ENCODE data around the gene TRIM2.
"Not testable (repeated sequence)": the region's sequence is repeated elsewhere in the genome, so short reads cannot be mapped to it uniquely, and the experiment has no call there.

Gene TRIM2

GRCh38 chr4:153186046-153186728 lies 18.1 kb upstream of the TRIM2 start:
- Histone ChIP-seq H4K20me1 (no peaks in the 10 kb centered on the region), H3K9me3 (no peaks in the 10 kb centered on the region), H3K27me3 (no peaks in the 10 kb centered on the region), H3K4me3 (no peak overlapping the region), H3K4me1 (peaks cover 10% of the 10 kb centered on the region; the same call in 1 of the 2 replicates), H3K9ac (no peak overlapping the region), H3K27ac (no peak overlapping the region), H3K4me2 (no peak overlapping the region), H3K36me3 (no peaks in the 10 kb centered on the region)
- no peak for TF ChIP-seq Cebpa-rat (IDR thresholded peaks at IDR 0.05)

- Histone ChIP-seq H3K4me1 (no peaks in the 10 kb centered on the region), H3K27me3 (no peaks in the 10 kb centered on the region), H3K4me2 (no peak overlapping the region), H4K20me1 (no peaks in the 10 kb centered on the region), H3K36me3 (no peaks in the 10 kb centered on the region), H3K4me3 (no peak overlapping the region), H3K27ac (no peak overlapping the region), H3K9ac (no peak overlapping the region), H3K9me3 (no peaks in the 10 kb centered on the region)
- TF ChIP-seq Cebpa-rat (IDR thresholded peaks at IDR 0.05), result no peak
Observed at GRCh38 chr4:153189016-153189801, 15.0 kb upstream of the TRIM2 start.

GRCh38 chr4:153191795-153192363 lies 12.4 kb upstream of the TRIM2 start:
- no peak for TF ChIP-seq Cebpa-rat (IDR thresholded peaks at IDR 0.05)
- H4K20me1 ChIP-seq, result no peaks in the 10 kb centered on the region
- no peaks in the 10 kb centered on the region for H3K27me3 ChIP-seq
- H3K4me2 ChIP-seq, result no peak overlapping the region
- no peak overlapping the region for H3K27ac ChIP-seq
- H3K36me3 ChIP-seq, result no peaks in the 10 kb centered on the region
- H3K4me3 ChIP-seq, result no peak overlapping the region
- no peaks in the 10 kb centered on the region for H3K9me3 ChIP-seq
- H3K4me1 ChIP-seq, result no peaks in the 10 kb centered on the region
- H3K9ac ChIP-seq, result no peak overlapping the region

GRCh38 chr4:153197301-153197700 lies 6.9 kb upstream of the TRIM2 start:
- H3K9ac ChIP-seq, result no peak overlapping the region
- H3K27me3 ChIP-seq, result no peaks in the 10 kb centered on the region
- H3K4me1 ChIP-seq, result no peaks in the 10 kb centered on the region
- H4K20me1 ChIP-seq, result no peaks in the 10 kb centered on the region
- no peak overlapping the region for H3K4me2 ChIP-seq
- H3K9me3 ChIP-seq, result no peaks in the 10 kb centered on the region
- H3K27ac ChIP-seq, result no peak overlapping the region
- no peak for TF ChIP-seq Cebpa-rat (IDR thresholded peaks at IDR 0.05)
- no peaks in the 10 kb centered on the region for H3K36me3 ChIP-seq
- H3K4me3 ChIP-seq, result no peak overlapping the region

- H3K9me3 ChIP-seq, result no peaks in the 10 kb centered on the region
- H4K20me1 ChIP-seq, result no peaks in the 10 kb centered on the region
- no peak overlapping the region for H3K27ac ChIP-seq
- H3K4me2 ChIP-seq, result no peak overlapping the region
- no peak overlapping the region for H3K4me3 ChIP-seq
- H3K36me3 ChIP-seq, result no peaks in the 10 kb centered on the region
- H3K9ac ChIP-seq, result no peak overlapping the region
- H3K27me3 ChIP-seq, result no peaks in the 10 kb centered on the region
- no peak for TF ChIP-seq Cebpa-rat (IDR thresholded peaks at IDR 0.05)
- H3K4me1 ChIP-seq, result no peaks in the 10 kb centered on the region
Observed at GRCh38 chr4:153198719-153199118, 5.5 kb upstream of the TRIM2 start.

GRCh38 chr4:153203746-153204145 lies 497 bp upstream of the TRIM2 start:
- H3K4me1 ChIP-seq, result peaks cover 13% of the 10 kb centered on the region
- not testable (repeated sequence) for H4K20me1 ChIP-seq, H3K9ac ChIP-seq, H3K36me3 ChIP-seq, H3K4me2 ChIP-seq, H3K27me3 ChIP-seq, H3K4me3 ChIP-seq, H3K9me3 ChIP-seq, H3K27ac ChIP-seq

- H3K4me1 ChIP-seq, result peaks cover 14% of the 10 kb centered on the region
- H3K27ac ChIP-seq, result no peak overlapping the region
- no peak overlapping the region for H3K4me3 ChIP-seq
- H3K27me3 ChIP-seq, result no peaks in the 10 kb centered on the region
- no peaks in the 10 kb centered on the region for H3K9me3 ChIP-seq
- no peaks in the 10 kb centered on the region for H4K20me1 ChIP-seq
- no peaks in the 10 kb centered on the region for H3K36me3 ChIP-seq
- H3K9ac ChIP-seq, result no peak overlapping the region
- no peak for TF ChIP-seq Cebpa-rat (IDR thresholded peaks at IDR 0.05)
- peak overlapping the region; percentile 50 for H3K4me2 ChIP-seq
Observed at GRCh38 chr4:153204728-153205648, 745 bp downstream of the TRIM2 start.

GRCh38 chr4:153205757-153206156 lies 1.5 kb downstream of the TRIM2 start:
- H3K9me3 ChIP-seq, result no peaks in the 10 kb centered on the region

GRCh38 chr4:153206534-153206933 lies 2.3 kb downstream of the TRIM2 start:
- H3K4me2 ChIP-seq, result no peak overlapping the region

More at GRCh38 chr4:153205757-153206156, 1.5 kb downstream of the TRIM2 start:
- Histone ChIP-seq H3K9ac (no peak overlapping the region), H3K4me1 (peaks cover 21% of the 10 kb centered on the region), H3K36me3 (no peaks in the 10 kb centered on the region), H3K27me3 (no peaks in the 10 kb centered on the region), H4K20me1 (no peaks in the 10 kb centered on the region), H3K4me3 (no peak overlapping the region), H3K4me2 (no peak overlapping the region), H3K27ac (no peak overlapping the region)
- TF ChIP-seq Cebpa-rat (IDR thresholded peaks at IDR 0.05), result no peak

More at GRCh38 chr4:153206534-153206933, 2.3 kb downstream of the TRIM2 start:
- no peaks in the 10 kb centered on the region for H3K9me3 ChIP-seq
- no peak overlapping the region for H3K27ac ChIP-seq
- H3K27me3 ChIP-seq, result no peaks in the 10 kb centered on the region
- TF ChIP-seq Cebpa-rat (IDR thresholded peaks at IDR 0.05), result no peak
- no peaks in the 10 kb centered on the region for H3K36me3 ChIP-seq
- H3K4me3 ChIP-seq, result no peak overlapping the region
- peaks cover 22% of the 10 kb centered on the region for H3K4me1 ChIP-seq
- no peaks in the 10 kb centered on the region for H4K20me1 ChIP-seq
- no peak overlapping the region for H3K9ac ChIP-seq

Measured in BLaER1 (cell line).